Measurements from ENCODE around the gene CCNK.

CCNK gene

DNA sequence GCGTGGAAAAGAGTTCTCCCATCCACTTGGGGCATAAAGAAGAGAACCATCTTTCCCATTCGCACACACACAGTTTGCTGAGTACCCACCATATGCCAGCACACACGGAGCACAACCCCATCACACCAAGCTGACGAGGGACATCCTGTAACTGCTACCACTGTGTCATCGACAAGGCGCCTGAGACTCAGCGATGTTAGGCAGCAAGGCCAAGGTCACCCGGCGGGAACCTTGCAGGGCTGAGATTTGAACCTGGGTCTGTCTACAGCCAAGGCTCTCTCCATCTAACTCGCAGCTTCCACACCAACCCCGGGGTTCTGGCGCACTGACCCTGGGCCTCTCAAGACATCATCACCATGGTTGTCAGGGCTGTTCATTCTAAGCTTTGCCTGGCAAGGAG is 62.8 kb downstream of the CCNK start:
- H3K4me2 ChIP-seq (ENCODE audit: low read depth, low read length, poor library complexity, severe bottlenecking), result no peak overlapping the region
- peaks cover 3% of the 10 kb centered on the region for H4K20me1 ChIP-seq (ENCODE audit: insufficient read depth, low read length, poor library complexity, severe bottlenecking)
- no peaks in the 10 kb centered on the region for H3K27me3 ChIP-seq (ENCODE audit: insufficient read depth, low read length, poor library complexity, severe bottlenecking)
- no peak overlapping the region for H3K4me3 ChIP-seq (ENCODE audit: low read length, poor library complexity, severe bottlenecking)
- H3F3A ChIP-seq (ENCODE audit: low read depth), result no peaks in the 10 kb centered on the region
- TF ChIP-seq EZH2phosphoT487 (IDR thresholded peaks at IDR 0.05; ENCODE audit: borderline replicate concordance) (no peak), CTCF (conservative IDR thresholded peaks at IDR 0.05; ENCODE audit: low read length) (no peak)
- H3K9ac ChIP-seq (ENCODE audit: low read depth, low read length, poor library complexity, severe bottlenecking), result no peak overlapping the region
- H3K4me1 ChIP-seq (ENCODE audit: insufficient read depth, low read length, poor library complexity, severe bottlenecking), result peaks cover 17% of the 10 kb centered on the region
- H3K9me3 ChIP-seq (ENCODE audit: insufficient read depth, low read depth, low read length), result no peaks in the 10 kb centered on the region
- no peaks in the 10 kb centered on the region for H3K36me3 ChIP-seq (ENCODE audit: insufficient read depth, low read length)
- H2AFZ ChIP-seq (ENCODE audit: low read length), result no peak overlapping the region
- no peaks in the 10 kb centered on the region for H3K9me2 ChIP-seq (replicated peaks; ENCODE audit: low read depth, low read length)
- peaks cover 48% of the 10 kb centered on the region; the same call in 1 of the 2 replicates for H3K79me2 ChIP-seq (ENCODE audit: insufficient read depth, low read length)

GRCh38 chr14:99544991-99545390 is 63.8 kb downstream of the CCNK start:
- Histone ChIP-seq H3K4me3 (ENCODE audit: low read length, poor library complexity, severe bottlenecking) (no peak overlapping the region), H4K20me1 (ENCODE audit: insufficient read depth, low read length, poor library complexity, severe bottlenecking) (peaks cover 3% of the 10 kb centered on the region), H3K36me3 (ENCODE audit: insufficient read depth, low read length) (no peaks in the 10 kb centered on the region), H3K4me1 (ENCODE audit: insufficient read depth, low read length, poor library complexity, severe bottlenecking) (peaks cover 17% of the 10 kb centered on the region), H3K27me3 (ENCODE audit: insufficient read depth, low read length, poor library complexity, severe bottlenecking) (no peaks in the 10 kb centered on the region), H3K4me2 (ENCODE audit: low read depth, low read length, poor library complexity, severe bottlenecking) (no peak overlapping the region), H3K79me2 (ENCODE audit: insufficient read depth, low read length) (peaks cover 51% of the 10 kb centered on the region; the same call in 1 of the 2 replicates), H3K9ac (ENCODE audit: low read depth, low read length, poor library complexity, severe bottlenecking) (no peak overlapping the region), H3K9me3 (ENCODE audit: insufficient read depth, low read depth, low read length) (no peaks in the 10 kb centered on the region), H2AFZ (ENCODE audit: low read length) (no peak overlapping the region), H3K9me2 (replicated peaks; ENCODE audit: low read depth, low read length) (no peaks in the 10 kb centered on the region), H3F3A (ENCODE audit: low read depth) (no peaks in the 10 kb centered on the region)
- TF ChIP-seq CTCF (conservative IDR thresholded peaks at IDR 0.05; ENCODE audit: low read length), result no peak
- no peak for TF ChIP-seq EZH2phosphoT487 (IDR thresholded peaks at IDR 0.05; ENCODE audit: borderline replicate concordance)

DNA sequence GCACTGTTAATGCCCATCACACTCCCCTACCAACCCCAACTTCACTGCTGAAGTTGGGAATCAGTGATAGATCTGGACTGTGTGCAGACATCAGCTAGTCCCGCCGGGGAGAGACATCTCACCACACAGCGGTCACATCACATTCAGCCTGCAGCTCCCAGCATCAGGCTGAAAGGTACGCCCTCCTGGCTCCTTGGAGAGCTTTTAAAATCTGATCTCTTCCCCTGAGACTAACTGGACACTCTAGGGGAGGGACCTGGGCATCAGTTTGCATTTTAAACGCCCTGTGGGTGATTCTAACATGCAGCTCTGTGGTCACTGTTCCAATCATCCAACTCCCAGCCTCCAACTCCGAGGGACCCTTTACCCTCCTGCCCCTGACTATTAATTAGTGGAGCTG is 64.4 kb downstream of the CCNK start:
- Histone ChIP-seq H3K36me3 (ENCODE audit: insufficient read depth, low read length) (no peaks in the 10 kb centered on the region), H2AFZ (ENCODE audit: low read length) (no peak overlapping the region), H3K4me2 (ENCODE audit: low read depth, low read length, poor library complexity, severe bottlenecking) (no peak overlapping the region), H3K27me3 (ENCODE audit: insufficient read depth, low read length, poor library complexity, severe bottlenecking) (no peaks in the 10 kb centered on the region), H3K9me3 (ENCODE audit: insufficient read depth, low read depth, low read length) (no peaks in the 10 kb centered on the region), H3K9me2 (replicated peaks; ENCODE audit: low read depth, low read length) (no peaks in the 10 kb centered on the region), H3K4me3 (ENCODE audit: low read length, poor library complexity, severe bottlenecking) (no peak overlapping the region), H3F3A (ENCODE audit: low read depth) (no peaks in the 10 kb centered on the region), H3K4me1 (ENCODE audit: insufficient read depth, low read length, poor library complexity, severe bottlenecking) (peaks cover 17% of the 10 kb centered on the region), H4K20me1 (ENCODE audit: insufficient read depth, low read length, poor library complexity, severe bottlenecking) (peaks cover 3% of the 10 kb centered on the region), H3K79me2 (ENCODE audit: insufficient read depth, low read length) (peaks cover 50% of the 10 kb centered on the region; the same call in 1 of the 2 replicates), H3K9ac (ENCODE audit: low read depth, low read length, poor library complexity, severe bottlenecking) (no peak overlapping the region)
- TF ChIP-seq CTCF (conservative IDR thresholded peaks at IDR 0.05; ENCODE audit: low read length), result no peak
- TF ChIP-seq EZH2phosphoT487 (IDR thresholded peaks at IDR 0.05; ENCODE audit: borderline replicate concordance), result no peak

Measured in Loucy (cell line).